ENCODE data around the gene IER2. TPM values are rescaled to one million over a fixed set of nuclear protein-coding genes. Genes with fewer than 3 reads are reported as not detected.
A peak's percentile ranks its signal among the peaks of the same experiment; 100 is the strongest.

The IER2 gene
- total and polyA plus RNA-seq, 12 donors: 19.2 to 54.6 (median 36.0) TPM

DNA sequence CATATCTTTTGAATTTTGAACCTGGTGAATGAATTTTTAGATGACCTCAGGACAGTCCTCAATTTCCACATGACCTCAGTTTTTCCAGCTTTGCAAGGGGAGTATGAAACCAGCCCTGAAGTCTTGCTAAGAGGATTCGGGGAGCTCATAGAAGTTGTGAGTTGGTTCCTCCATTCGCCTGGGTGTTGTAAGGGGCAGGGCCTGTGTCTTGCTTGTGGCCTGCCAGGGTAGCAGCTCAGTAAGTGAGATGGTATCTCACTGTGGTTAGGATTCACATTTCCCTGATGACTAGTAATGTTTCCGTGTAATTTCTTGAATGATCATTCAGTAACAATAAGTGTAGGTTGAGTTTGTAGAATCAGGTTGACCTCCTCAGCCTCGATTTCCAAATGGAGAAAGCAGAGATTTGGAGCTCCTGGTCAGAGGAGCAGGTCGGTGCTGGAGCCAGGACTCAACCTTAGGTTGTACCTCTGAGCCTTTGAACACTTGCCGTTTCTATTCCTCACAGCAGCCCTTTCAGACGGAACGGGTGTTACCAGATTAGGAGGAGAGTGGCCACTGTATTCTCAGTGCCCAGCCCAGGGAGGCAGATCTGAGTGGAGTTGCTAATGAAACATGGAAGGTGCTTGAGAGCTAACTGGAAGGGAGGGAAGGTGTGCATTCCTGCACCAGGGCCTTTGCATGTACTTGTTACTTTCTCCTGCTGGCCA, 17.6 kb upstream of the IER2 start:
- intact Hi-C loops (cut with DNase I): no loop called here
- peaks cover 0 to 34% (median 8%) of the 10 kb centered on the region in 9 donors for H3K36me3 ChIP-seq
- H3K4me3 ChIP-seq: no peak overlapping the region
- no peak for DNase-seq
- H3K27me3 ChIP-seq: no peaks in the 10 kb centered on the region
- no peaks in the 10 kb centered on the region for H3K9me3 ChIP-seq
- peak overlapping the region in 3 of 10 donors; percentile 18 to 71 (median 28) for H3K27ac ChIP-seq
- no peak for ATAC-seq
- 86 to 87% methylated on average over 8 of the region's 8 CpGs for WGBS, 2 donors
- TF ChIP-seq, protein P1, sequence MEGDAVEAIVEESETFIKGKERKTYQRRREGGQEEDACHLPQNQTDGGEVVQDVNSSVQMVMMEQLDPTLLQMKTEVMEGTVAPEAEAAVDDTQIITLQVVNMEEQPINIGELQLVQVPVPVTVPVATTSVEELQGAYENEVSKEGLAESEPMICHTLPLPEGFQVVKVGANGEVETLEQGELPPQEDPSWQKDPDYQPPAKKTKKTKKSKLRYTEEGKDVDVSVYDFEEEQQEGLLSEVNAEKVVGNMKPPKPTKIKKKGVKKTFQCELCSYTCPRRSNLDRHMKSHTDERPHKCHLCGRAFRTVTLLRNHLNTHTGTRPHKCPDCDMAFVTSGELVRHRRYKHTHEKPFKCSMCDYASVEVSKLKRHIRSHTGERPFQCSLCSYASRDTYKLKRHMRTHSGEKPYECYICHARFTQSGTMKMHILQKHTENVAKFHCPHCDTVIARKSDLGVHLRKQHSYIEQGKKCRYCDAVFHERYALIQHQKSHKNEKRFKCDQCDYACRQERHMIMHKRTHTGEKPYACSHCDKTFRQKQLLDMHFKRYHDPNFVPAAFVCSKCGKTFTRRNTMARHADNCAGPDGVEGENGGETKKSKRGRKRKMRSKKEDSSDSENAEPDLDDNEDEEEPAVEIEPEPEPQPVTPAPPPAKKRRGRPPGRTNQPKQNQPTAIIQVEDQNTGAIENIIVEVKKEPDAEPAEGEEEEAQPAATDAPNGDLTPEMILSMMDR (IDR thresholded peaks at IDR 0.05): no peak
- H3K4me1 ChIP-seq: peaks cover 0 to 34% (median 25%) of the 10 kb centered on the region in 9 donors

DNA sequence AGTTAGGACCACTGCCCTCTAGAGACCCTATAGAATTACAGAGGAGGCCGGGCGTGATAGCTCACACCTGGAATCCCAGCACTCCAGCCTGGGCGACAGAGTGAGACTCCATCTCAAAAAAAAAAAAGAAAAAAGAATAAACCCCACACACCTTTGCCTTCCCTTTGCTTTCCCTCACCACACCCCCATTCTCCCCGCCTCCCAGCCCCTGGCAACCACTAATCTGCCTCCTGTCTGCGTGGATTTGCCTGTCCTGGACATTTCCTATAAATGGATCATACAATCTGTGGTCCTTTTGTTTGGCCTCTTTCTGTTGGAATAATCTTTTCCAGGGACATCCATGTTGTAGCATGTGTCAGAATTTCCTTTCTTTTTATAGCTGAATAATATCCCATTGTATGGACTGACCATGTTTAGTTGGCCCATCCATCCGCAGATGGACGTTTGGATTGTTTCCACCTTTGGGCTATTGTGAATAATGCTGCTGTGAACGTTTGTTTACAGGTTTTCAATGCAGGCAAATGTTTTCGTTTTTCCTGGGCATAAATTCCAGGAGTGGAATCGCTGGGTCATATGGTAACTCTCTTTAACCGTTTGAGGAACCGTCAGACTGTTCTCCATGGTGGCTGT, 16.9 kb upstream of the IER2 start:
- H3K36me3 ChIP-seq: peaks cover 0 to 41% (median 8%) of the 10 kb centered on the region in 9 donors
- TF ChIP-seq, protein P1 (IDR thresholded peaks at IDR 0.05): no peak
- intact Hi-C loops (cut with DNase I): no loop called here
- no peak for ATAC-seq
- no peak for DNase-seq
- peak overlapping the region in 4 of 10 donors; percentile 13 to 71 (median 23) for H3K27ac ChIP-seq
- H3K4me3 ChIP-seq: no peak overlapping the region
- H3K27me3 ChIP-seq: no peaks in the 10 kb centered on the region
- H3K4me1 ChIP-seq: peaks cover 0 to 30% (median 23%) of the 10 kb centered on the region in 9 donors
- H3K9me3 ChIP-seq: no peaks in the 10 kb centered on the region
- WGBS, 2 donors: 62 to 74% methylated on average over 12 of the region's 12 CpGs

DNA sequence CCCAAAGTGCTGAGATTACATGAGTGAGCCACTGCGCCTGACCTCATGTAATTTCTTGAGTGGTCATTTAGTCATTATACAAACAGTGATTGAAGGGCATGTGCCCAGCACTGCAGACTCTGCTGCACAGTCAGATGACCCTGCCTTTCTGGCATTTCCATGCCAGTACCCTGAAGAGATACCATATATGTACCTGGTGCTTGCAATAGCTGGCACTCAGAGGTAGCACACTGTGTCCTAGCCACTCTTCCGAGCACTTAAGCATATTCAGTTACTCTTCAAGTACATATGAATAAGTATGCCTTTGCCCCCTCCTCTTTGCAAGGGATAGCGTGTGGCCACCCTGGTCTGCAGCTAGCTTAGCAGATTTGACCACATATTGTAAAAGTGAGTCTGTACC, 15.6 kb upstream of the IER2 start:
- no peaks in the 10 kb centered on the region for H3K27me3 ChIP-seq
- H3K4me1 ChIP-seq: peaks cover 0 to 27% (median 20%) of the 10 kb centered on the region in 9 donors
- WGBS, 2 donors: 74 to 79% methylated on average over 3 of the region's 3 CpGs
- TF ChIP-seq, protein P1 (IDR thresholded peaks at IDR 0.05): no peak
- no peak for DNase-seq
- H3K4me3 ChIP-seq: no peak overlapping the region
- H3K27ac ChIP-seq: peak overlapping the region in 6 of 10 donors; percentile 13 to 59 (median 40)
- intact Hi-C loops (cut with DNase I): no loop called here
- ATAC-seq: peak in 6 of 8 donors; percentile 48 to 89 (median 76)
- no peaks in the 10 kb centered on the region for H3K9me3 ChIP-seq
- H3K36me3 ChIP-seq: peaks cover 0 to 50% (median 8%) of the 10 kb centered on the region in 9 donors

DNA sequence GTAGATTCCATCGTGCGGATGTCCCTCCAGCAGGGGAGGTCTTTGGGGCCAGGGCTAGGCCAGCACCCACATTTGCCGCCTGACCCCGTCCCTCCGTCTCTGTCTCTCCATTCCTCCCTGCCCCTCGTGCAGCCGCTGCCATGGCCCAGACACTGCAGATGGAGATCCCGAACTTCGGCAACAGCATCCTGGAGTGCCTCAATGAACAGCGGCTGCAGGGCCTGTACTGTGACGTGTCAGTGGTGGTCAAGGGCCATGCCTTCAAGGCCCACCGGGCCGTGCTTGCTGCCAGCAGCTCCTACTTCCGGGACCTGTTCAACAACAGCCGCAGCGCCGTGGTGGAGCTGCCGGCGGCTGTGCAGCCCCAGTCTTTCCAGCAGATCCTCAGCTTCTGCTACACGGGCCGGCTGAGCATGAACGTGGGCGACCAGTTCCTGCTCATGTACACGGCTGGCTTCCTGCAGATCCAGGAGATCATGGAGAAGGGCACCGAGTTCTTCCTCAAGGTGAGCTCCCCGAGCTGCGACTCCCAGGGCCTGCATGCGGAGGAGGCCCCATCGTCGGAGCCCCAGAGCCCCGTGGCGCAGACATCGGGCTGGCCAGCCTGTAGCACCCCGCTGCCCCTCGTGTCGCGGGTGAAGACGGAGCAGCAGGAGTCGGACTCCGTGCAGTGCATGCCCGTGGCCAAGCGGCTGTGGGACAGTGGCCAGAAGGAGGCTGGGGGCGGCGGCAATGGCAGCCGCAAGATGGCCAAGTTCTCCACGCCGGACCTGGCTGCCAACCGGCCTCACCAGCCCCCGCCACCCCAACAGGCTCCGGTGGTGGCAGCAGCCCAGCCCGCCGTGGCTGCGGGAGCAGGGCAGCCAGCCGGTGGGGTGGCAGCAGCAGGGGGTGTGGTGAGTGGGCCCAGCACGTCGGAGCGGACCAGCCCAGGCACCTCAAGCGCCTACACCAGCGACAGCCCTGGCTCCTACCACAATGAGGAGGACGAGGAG, 14.8 kb upstream of the IER2 start:
- no peaks in the 10 kb centered on the region for H3K9me3 ChIP-seq
- H3K4me1 ChIP-seq: peaks cover 0 to 27% (median 20%) of the 10 kb centered on the region in 9 donors
- ATAC-seq: peak in 2 of 8 donors; percentile 6 to 18
- intact Hi-C loops (cut with DNase I): no loop called here
- WGBS, 2 donors: 95 to 96% methylated on average over 57 to 60 of the region's 60 CpGs
- H3K36me3 ChIP-seq: peaks cover 0 to 52% (median 8%) of the 10 kb centered on the region in 9 donors
- H3K4me3 ChIP-seq: no peak overlapping the region
- no peaks in the 10 kb centered on the region for H3K27me3 ChIP-seq
- TF ChIP-seq, protein P1 (IDR thresholded peaks at IDR 0.05): no peak
- peak overlapping the region in 6 of 10 donors; percentile 13 to 59 (median 40) for H3K27ac ChIP-seq
- no peak for DNase-seq
